B cell (primary cell): ENCODE results near the gene DPP9.
A peak's percentile ranks its signal among the peaks of the same experiment; 100 is the strongest.

Experiments
- EZH2 ChIP-seq: IDR thresholded peaks from 2 replicates; pipeline ENCODE4 v1.6.1; 2012; ENCODE audit warnings: borderline replicate concordance, low read depth, mild to moderate bottlenecking, moderate library complexity, low read length; ENCODE audit not compliant: insufficient read depth, poor library complexity, severe bottlenecking
- TF ChIP-seq, protein P1 (sequence below): fragments of 200-600 bp; IDR thresholded peaks from one replicate; pipeline ENCODE4 v1.8.0; 2022; ENCODE audit warnings: antibody characterized with exemption, mild to moderate bottlenecking

DNA sequence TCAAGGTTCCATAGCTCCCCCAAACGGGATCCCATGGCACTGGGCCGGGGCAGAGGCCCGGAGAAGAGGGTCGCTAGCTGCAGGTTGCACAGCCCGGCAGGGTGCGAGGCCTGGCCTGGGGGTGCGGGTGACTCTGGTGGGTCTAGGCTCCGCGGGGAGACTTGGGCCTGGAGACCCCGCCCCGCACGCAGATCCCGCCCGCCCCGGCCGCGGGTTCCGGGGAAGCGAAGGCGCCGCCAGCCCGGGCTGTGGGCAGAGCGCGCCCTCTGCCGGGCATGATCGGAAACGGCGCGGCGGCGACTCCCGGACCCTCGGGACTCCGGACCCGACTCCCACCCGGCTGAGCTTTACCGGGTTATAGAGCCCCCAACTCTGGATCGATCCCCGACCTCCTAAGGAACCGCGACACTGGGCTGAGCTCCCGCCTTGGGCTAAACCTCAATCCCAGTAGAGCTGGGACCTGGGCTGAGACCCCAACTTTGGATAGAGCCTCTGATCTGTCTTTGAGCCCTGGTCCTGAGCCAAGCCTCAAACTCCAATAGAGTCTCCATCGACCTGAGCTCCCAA, 87.4 kb downstream of the DPP9 start:
- TF ChIP-seq, protein P1, sequence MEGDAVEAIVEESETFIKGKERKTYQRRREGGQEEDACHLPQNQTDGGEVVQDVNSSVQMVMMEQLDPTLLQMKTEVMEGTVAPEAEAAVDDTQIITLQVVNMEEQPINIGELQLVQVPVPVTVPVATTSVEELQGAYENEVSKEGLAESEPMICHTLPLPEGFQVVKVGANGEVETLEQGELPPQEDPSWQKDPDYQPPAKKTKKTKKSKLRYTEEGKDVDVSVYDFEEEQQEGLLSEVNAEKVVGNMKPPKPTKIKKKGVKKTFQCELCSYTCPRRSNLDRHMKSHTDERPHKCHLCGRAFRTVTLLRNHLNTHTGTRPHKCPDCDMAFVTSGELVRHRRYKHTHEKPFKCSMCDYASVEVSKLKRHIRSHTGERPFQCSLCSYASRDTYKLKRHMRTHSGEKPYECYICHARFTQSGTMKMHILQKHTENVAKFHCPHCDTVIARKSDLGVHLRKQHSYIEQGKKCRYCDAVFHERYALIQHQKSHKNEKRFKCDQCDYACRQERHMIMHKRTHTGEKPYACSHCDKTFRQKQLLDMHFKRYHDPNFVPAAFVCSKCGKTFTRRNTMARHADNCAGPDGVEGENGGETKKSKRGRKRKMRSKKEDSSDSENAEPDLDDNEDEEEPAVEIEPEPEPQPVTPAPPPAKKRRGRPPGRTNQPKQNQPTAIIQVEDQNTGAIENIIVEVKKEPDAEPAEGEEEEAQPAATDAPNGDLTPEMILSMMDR, result peak; percentile 95
- TF ChIP-seq EZH2, result no peak
